Stomach (tissue), 4 donors: ENCODE measurements around the gene RAI1.

Experiments
- EP300 ChIP-seq: sonication (generic); formaldehyde crosslinking; IDR thresholded peaks from one replicate; pipeline ENCODE4 v1.6.1; 2017; ENCODE audit warnings: antibody characterized with exemption
- POLR2A ChIP-seq, 4 donors: fragments of 450-650 bp; IDR thresholded peaks; one replicate each; pipeline ENCODE4 v1.6.1; 2016; ENCODE audit warnings: antibody characterized with exemption in 4 of 4, control low read depth in 2 of 4, mild to moderate bottlenecking in 1 of 4, moderate library complexity in 1 of 4
- POLR2AphosphoS5 ChIP-seq, 3 donors: sonication (generic); formaldehyde crosslinking; IDR thresholded peaks; one replicate each; pipeline ENCODE4 v1.6.1; 2016; ENCODE audit warnings: antibody characterized with exemption in 3 of 3
- TF ChIP-seq, protein P1 (sequence below), 7 experiments: fragments of 450-650 bp in 4 of 7; fragments of 200-600 bp in 3 of 7; sonication (generic) in 3 of 7; IDR thresholded peaks; one replicate each; pipeline ENCODE4 v1.5.1; 2016 to 2019; ENCODE audit warnings: antibody characterized with exemption in 7 of 7, control low read depth in 2 of 7, mild to moderate bottlenecking in 1 of 7

GRCh38 chr17:17719199-17719940 is 38.1 kb downstream of the RAI1 start:
- TF ChIP-seq POLR2A (IDR thresholded peaks at IDR 0.05) (no peak), POLR2AphosphoS5 (IDR thresholded peaks at IDR 0.05) (no peak), EP300 (no peak)
- TF ChIP-seq, protein P1, sequence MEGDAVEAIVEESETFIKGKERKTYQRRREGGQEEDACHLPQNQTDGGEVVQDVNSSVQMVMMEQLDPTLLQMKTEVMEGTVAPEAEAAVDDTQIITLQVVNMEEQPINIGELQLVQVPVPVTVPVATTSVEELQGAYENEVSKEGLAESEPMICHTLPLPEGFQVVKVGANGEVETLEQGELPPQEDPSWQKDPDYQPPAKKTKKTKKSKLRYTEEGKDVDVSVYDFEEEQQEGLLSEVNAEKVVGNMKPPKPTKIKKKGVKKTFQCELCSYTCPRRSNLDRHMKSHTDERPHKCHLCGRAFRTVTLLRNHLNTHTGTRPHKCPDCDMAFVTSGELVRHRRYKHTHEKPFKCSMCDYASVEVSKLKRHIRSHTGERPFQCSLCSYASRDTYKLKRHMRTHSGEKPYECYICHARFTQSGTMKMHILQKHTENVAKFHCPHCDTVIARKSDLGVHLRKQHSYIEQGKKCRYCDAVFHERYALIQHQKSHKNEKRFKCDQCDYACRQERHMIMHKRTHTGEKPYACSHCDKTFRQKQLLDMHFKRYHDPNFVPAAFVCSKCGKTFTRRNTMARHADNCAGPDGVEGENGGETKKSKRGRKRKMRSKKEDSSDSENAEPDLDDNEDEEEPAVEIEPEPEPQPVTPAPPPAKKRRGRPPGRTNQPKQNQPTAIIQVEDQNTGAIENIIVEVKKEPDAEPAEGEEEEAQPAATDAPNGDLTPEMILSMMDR (IDR thresholded peaks at IDR 0.05): no peak
